GM12864 (cell line): ENCODE measurements around the gene ALDH3A2.

Experiments
- DNase-seq: peaks from one replicate; pipeline ENCODE4 v3.0.0-alpha.2; 2011; ENCODE audit warnings: low read depth
- H3K4me3 ChIP-seq: 2 replicates; pipeline ENCODE4 v1.5.1; 2011; ENCODE audit warnings: mild to moderate bottlenecking, low read depth, low read length, control low read depth
- CTCF ChIP-seq: IDR thresholded peaks from 2 replicates; pipeline ENCODE4 v1.5.1; 2011; ENCODE audit warnings: low read depth, mild to moderate bottlenecking, moderate library complexity, low read length, control low read depth, inconsistent platforms; ENCODE audit errors: missing control alignments

ALDH3A2 gene

GRCh38 chr17:19719355-19720209 lies 71.0 kb downstream of the ALDH3A2 start:
- no peak overlapping the region for H3K4me3 ChIP-seq
- TF ChIP-seq CTCF, result no peak
- DNase-seq, result no peak

- no peak for TF ChIP-seq CTCF
- no peak overlapping the region for H3K4me3 ChIP-seq
- no peak for DNase-seq
Observed at GRCh38 chr17:19720210-19720475, 71.6 kb downstream of the ALDH3A2 start.

- no peak overlapping the region for H3K4me3 ChIP-seq
- TF ChIP-seq CTCF, result no peak
- DNase-seq, result no peak
Observed at GRCh38 chr17:19720631-19721426, 72.3 kb downstream of the ALDH3A2 start.

- no peak for DNase-seq
- no peak overlapping the region for H3K4me3 ChIP-seq
- no peak for TF ChIP-seq CTCF
Observed at GRCh38 chr17:19723964-19724363, 75.4 kb downstream of the ALDH3A2 start.

GRCh38 chr17:19724501-19725420 lies 76.2 kb downstream of the ALDH3A2 start:
- DNase-seq, result no peak
- TF ChIP-seq CTCF, result no peak
- H3K4me3 ChIP-seq, result peak overlapping the region; percentile 20

GRCh38 chr17:19725486-19725885 lies 76.9 kb downstream of the ALDH3A2 start:
- no peak for DNase-seq
- no peak for TF ChIP-seq CTCF
- no peak overlapping the region for H3K4me3 ChIP-seq
